SKM-1 (cell line): ENCODE results near the gene ZNF394.

Source experiments
- DNase-seq: peaks from one replicate; lab custom pipeline; 2025; ENCODE audit not compliant: unreplicated experiment; lab: John Stamatoyannopoulos, UW

Gene ZNF394

GRCh38 chr7:99497766-99498545 lies 2.1 kb downstream of the ZNF394 start:
- DNase-seq, result no peak

GRCh38 chr7:99493823-99494222 lies 6.3 kb downstream of the ZNF394 start:
- no peak for DNase-seq

DNA sequence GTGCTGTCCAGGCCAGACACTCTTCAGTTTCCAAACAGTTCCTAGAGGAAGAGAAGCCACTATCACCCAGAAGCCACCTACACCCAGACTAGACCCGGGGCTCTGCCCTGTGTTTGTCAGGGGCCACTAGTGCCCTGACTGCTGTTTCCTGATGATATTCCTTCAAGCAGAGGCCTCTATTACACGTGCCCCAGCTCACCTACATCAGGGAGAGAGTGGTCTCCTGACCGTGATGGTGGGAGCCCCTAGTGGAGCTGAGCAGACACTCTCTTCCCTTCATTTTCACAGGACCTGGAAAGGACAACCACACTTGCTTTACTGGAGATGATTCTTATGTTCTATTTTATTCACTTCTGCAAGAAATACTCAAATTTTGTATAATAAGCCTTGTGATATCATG lies 9.2 kb downstream of the ZNF394 start:
- DNase-seq, result no peak

DNA sequence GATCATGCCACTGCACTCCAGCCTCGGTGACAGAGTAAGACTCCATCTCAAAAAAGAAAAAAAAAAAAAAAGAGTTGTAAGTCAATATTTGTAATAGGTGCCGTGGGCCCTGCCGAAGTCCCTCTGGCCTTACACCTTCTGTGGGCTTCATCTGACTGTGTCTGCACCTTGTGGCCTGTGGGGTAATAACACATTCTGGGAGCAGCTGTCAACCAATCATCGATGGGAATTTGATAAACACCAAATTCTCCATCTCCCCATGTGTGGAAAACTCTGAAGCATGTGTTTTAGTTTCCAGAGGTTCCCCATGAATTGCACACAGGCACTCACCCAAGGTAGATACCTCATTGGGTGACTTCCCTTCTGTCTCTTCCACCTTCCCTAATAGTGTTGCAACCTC lies 10.8 kb downstream of the ZNF394 start:
- no peak for DNase-seq

- DNase-seq, result no peak
Measured at GRCh38 chr7:99485094-99485493, 15.0 kb downstream of the ZNF394 start.

- no peak for DNase-seq
Measured at GRCh38 chr7:99478464-99479440, 21.3 kb downstream of the ZNF394 start.

DNA sequence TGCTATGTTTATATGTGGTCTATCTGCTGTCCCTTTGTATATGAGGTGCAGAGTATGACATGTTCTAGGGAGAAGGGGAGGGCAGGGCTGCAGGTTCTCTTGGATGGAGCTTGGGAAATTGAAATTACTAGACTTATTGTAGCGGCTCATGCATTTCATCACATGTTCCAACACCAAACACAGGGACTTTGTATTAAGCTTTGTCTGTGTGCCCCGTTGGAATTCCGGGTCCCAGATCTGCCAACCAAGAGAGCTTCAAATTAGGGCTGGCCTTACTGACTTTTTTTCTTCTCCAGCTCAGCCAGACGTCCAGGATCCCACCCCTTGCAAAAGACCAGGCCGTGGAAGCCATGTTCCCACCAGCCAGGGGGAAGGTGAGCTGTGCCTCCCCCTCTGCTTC lies 24.0 kb downstream of the ZNF394 start:
- DNase-seq, result no peak

DNA sequence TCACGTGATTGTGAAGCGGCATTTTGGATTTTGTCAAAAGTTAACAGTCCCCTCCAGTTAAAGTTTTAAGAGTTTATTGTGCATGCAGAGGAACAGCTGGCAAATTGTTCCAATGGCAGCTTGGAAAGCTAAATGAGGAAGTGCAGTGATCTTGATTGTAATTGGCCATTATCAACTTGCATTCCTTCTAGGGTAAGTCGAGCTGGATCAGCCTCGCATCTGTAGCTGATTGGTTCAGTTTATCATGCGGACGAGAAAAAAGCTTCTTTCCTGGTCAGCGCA lies 26.8 kb downstream of the ZNF394 start:
- peak; percentile 37 for DNase-seq

GRCh38 chr7:99472561-99473314 lies 27.3 kb downstream of the ZNF394 start, which contains the start of gene ZNF789:
TSS of gene ZNF789 (plus strand) at chr7:99472890. CDS start at chr7:99476457, 3,567 bp downstream.
- peak; percentile 89 for DNase-seq

GRCh38 chr7:99469381-99470065 lies 30.6 kb downstream of the ZNF394 start:
- no peak for DNase-seq

GRCh38 chr7:99468336-99468918 lies 31.7 kb downstream of the ZNF394 start:
- DNase-seq, result no peak

DNA sequence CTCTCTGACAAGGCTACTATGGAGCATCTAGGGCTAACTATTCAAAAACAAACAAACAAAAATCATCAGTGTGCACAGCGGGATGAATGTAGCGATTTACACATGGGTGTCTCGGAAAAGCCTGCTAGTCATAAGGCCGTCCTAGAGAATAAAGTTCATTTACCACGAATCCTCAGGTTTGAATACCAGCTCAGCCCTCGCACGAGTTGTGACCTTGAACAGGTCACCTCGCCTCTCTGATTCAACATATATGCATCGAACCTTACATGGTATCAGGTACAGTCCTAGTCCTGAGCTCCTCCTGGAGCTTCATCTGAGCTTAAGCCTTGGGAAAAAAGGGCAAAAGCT lies 34.7 kb downstream of the ZNF394 start:
- no peak for DNase-seq

- DNase-seq, result no peak
Measured at GRCh38 chr7:99461221-99461620, 38.9 kb downstream of the ZNF394 start.

DNA sequence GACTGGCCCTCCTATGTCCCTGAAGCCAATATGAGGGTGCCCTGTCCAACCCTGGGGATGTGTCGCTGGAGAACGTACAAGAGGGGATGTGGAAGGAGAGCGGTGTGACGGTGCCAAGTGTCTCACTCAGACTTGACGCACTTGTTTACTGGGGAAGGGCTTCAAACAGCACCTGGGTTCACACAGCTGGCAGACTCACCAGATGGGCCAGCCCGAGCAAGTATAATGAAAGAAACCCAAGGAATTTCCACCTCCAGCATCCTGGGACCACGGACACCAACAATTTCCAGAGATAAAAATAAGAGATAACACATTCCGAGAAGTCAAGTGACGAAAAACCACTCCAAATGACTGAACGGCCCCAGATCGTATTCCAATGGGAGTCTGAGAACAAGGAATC lies 39.4 kb downstream of the ZNF394 start:
- no peak for DNase-seq

- DNase-seq, result peak; percentile 27
Measured at GRCh38 chr7:99459087-99459486, 41.0 kb downstream of the ZNF394 start.

DNA sequence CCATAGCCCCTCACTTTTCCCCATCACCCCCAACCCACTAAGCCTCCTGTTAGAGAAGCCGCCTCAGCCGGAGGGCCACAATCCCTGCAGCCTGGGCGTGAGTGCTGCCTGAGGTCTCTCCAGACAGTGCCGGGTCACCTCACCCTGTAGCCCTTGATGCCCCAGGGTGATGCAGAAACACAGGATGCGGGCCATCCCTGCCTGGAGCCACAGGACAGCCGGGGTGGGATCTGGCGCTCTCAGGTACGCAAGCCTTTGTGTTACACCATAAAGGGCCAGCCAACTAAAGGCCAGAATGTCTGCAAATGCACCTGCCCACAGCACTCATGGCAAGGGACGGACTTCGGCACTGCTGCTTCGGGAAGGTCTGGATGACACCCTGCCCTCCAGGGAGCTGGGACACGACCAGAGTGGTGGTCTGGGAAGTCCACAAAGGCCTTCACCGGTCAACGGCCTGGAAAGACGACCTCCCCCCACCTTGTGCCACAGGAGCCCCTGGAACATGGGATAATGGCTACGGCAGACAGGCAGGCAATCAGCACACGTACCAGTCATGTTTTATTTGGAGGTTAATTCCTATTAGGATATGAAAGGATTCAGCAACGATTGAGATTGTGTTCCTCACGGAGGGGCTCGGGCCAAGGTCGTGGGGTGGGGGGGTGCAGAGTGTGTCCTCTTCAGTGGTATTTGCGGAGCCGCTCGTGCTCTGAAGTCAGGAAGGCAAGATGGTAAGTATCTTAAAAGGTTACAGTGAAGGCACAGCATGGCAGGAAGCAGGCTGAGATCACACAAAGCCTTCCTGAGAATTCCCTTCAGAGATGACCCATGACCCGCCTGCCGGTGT lies 42.2 kb downstream of the ZNF394 start:
- no peak for DNase-seq

- DNase-seq, result no peak
Measured at GRCh38 chr7:99457050-99457649, 42.9 kb downstream of the ZNF394 start.

DNA sequence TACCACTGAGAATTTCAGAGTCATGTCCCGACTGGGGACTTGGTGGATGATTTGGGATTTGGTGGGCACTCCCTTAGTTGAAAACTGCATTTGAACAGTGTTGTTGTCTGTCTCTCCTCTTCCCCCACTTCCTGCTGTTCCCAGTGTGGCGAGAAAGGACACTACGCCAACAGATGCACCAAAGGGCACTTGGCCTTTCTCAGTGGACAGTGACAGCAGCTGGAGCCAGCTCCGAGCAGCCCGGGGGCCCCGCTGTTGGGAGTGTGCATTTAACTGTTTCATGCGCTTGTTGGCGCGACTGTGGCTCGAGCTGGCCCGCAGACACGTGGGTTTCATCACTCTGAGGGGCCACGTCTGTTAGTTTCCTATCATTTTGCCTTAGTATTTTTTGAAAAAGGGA lies 43.8 kb downstream of the ZNF394 start:
- no peak for DNase-seq

- no peak for DNase-seq
Measured at GRCh38 chr7:99455874-99456273, 44.2 kb downstream of the ZNF394 start.
